Hepatocyte (in vitro differentiated cells): ENCODE data around the gene ISX. TPM values are rescaled to one million over a fixed set of nuclear protein-coding genes. Genes with fewer than 3 reads are reported as not detected.

ENCODE experiments used
- DNase-seq: peaks from one replicate; pipeline ENCODE4 v3.0.0-alpha.2; 2016; ENCODE audit warnings: low spot score
- H2AFZ ChIP-seq: fragments of 200-600 bp; sonication (generic); 2 replicates; pipeline ENCODE4 v1.6.0; 2016; ENCODE audit warnings: antibody characterized with exemption, mild to moderate bottlenecking
- H3K27ac ChIP-seq: fragments of 200-600 bp; sonication (generic); 2 replicates; pipeline ENCODE4 v1.5.1; 2016; ENCODE audit warnings: mild to moderate bottlenecking
- H3K27me3 ChIP-seq: fragments of 200-600 bp; sonication (generic); 2 replicates; pipeline ENCODE4 v1.6.1; 2016
- H3K36me3 ChIP-seq: fragments of 200-600 bp; sonication (generic); replicated peaks from 2 replicates; pipeline ENCODE4 v1.5.1; 2016; ENCODE audit warnings: low read depth; ENCODE audit not compliant: insufficient read depth
- H3K4me1 ChIP-seq: fragments of 200-600 bp; sonication (generic); 2 replicates; pipeline ENCODE4 v1.5.1; 2016; ENCODE audit warnings: mild to moderate bottlenecking, moderate library complexity; ENCODE audit not compliant: insufficient read depth
- H3K4me2 ChIP-seq: fragments of 200-600 bp; sonication (generic); 2 replicates; pipeline ENCODE4 v1.6.0; 2016
- H3K4me3 ChIP-seq: fragments of 200-600 bp; sonication (generic); 2 replicates; pipeline ENCODE4 v1.5.1; 2016; ENCODE audit warnings: mild to moderate bottlenecking
- H3K79me2 ChIP-seq: fragments of 200-600 bp; sonication (generic); 2 replicates; pipeline ENCODE4 v1.6.0; 2017; ENCODE audit warnings: mild to moderate bottlenecking
- H3K9me2 ChIP-seq: fragments of 200-600 bp; sonication (generic); replicated peaks from 2 replicates; pipeline ENCODE4 v1.6.0; 2017; ENCODE audit warnings: mild to moderate bottlenecking; ENCODE audit not compliant: insufficient read depth
- H3K9me3 ChIP-seq: fragments of 200-600 bp; sonication (generic); 2 replicates; pipeline ENCODE4 v1.5.1; 2016; ENCODE audit warnings: low read depth, mild to moderate bottlenecking
- H4K20me1 ChIP-seq: fragments of 200-600 bp; sonication (generic); 2 replicates; pipeline ENCODE4 v1.6.0; 2016; ENCODE audit warnings: mild to moderate bottlenecking; ENCODE audit not compliant: insufficient read depth, poor library complexity, severe bottlenecking
- CTCF ChIP-seq: fragments of 200-600 bp; sonication (generic); IDR thresholded peaks from 2 replicates; pipeline ENCODE4 v1.5.1; 2016; ENCODE audit warnings: antibody characterized with exemption, mild to moderate bottlenecking; ENCODE audit not compliant: poor library complexity
- EZH2 ChIP-seq: fragments of 200-600 bp; sonication (generic); IDR thresholded peaks from 2 replicates; pipeline ENCODE4 v1.6.1; 2016; ENCODE audit warnings: antibody characterized with exemption, mild to moderate bottlenecking, borderline replicate concordance
- EZH2phosphoT487 ChIP-seq: fragments of 200-600 bp; sonication (generic); IDR thresholded peaks from one replicate; pipeline ENCODE4 v1.6.1; 2018; ENCODE audit warnings: antibody characterized with exemption, mild to moderate bottlenecking, low read depth, moderate library complexity; ENCODE audit not compliant: unreplicated experiment, severe bottlenecking
- WGBS: methylation state at CpG from one replicate; pipeline ENCODE4 v1.1.6; 2016; ENCODE audit warnings: low lambda C conversion rate; ENCODE audit errors: missing lambda C conversion rate; 5-methylcytosine and 5-hydroxymethylcytosine counted together
- polyA plus RNA-seq: library from polyadenylated mRNA; unstranded; fragments of >200 nt; fragmentation: Nextera tagmentation; extraction: Ambion mirVana; gene quantifications from 2 replicates; pipeline ENCODE4 v1.2.1, GENCODE V29; 2016
- total RNA-seq: library from RNA; depleted of rRNA; stranded (reverse); fragments of >200 nt; gene quantifications from 2 replicates; pipeline ENCODE4 v1.2.3, GENCODE V29; 2014

Gene ISX
- total and polyA plus RNA-seq, 2 experiments from 2014 or later = 20.6 to 29.8 TPM

GRCh38 chr22:35043252-35043933 lies 22.6 kb upstream of the ISX start:
- DNase-seq = no peak

DNA sequence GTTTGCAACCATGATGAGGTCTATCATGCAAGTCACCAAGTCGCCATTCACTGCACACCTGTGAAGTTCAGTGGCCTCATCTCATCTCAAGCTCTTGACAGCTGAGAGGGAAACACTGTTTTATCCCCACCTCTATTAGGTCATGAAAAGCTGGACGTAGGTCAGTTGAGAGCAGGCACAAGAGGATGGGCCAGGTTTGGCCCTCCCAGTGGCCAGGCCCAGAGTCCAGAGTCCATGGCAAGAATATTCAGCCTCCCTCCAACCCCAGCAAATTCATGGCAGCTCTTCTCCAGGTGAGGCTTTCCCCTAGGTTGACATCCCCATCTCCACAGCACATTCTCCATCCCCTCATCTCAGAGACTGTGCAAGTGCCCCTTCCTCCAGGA lies 22.0 kb upstream of the ISX start:
- H3K9me3 ChIP-seq = no peaks in the 10 kb centered on the region
- 47% methylated on average over 2 of the region's 2 CpGs for WGBS
- no peak overlapping the region for H3K4me3 ChIP-seq
- H3K4me1 ChIP-seq = no peaks in the 10 kb centered on the region
- H2AFZ ChIP-seq = no peak overlapping the region
- no peak overlapping the region for H3K4me2 ChIP-seq
- H3K79me2 ChIP-seq = no peaks in the 10 kb centered on the region
- H4K20me1 ChIP-seq = no peaks in the 10 kb centered on the region
- TF ChIP-seq CTCF = no peak
- TF ChIP-seq EZH2phosphoT487 = no peak
- H3K27ac ChIP-seq = no peak overlapping the region
- H3K27me3 ChIP-seq = no peaks in the 10 kb centered on the region
- DNase-seq = no peak
- H3K36me3 ChIP-seq = no peaks in the 10 kb centered on the region
- no peaks in the 10 kb centered on the region for H3K9me2 ChIP-seq

More at GRCh38 chr22:35043252-35043933, 22.6 kb upstream of the ISX start:
- no peaks in the 10 kb centered on the region for H3K9me3 ChIP-seq
- no peak overlapping the region for H3K27ac ChIP-seq
- no peaks in the 10 kb centered on the region for H3K9me2 ChIP-seq
- H3K4me2 ChIP-seq = no peak overlapping the region
- no peaks in the 10 kb centered on the region for H3K79me2 ChIP-seq
- TF ChIP-seq EZH2phosphoT487 (no peak), CTCF (no peak), EZH2 (no peak)
- H4K20me1 ChIP-seq = no peaks in the 10 kb centered on the region
- WGBS = 75% methylated on average over 6 of the region's 6 CpGs
- H2AFZ ChIP-seq = no peak overlapping the region
- no peak overlapping the region for H3K4me3 ChIP-seq
- no peaks in the 10 kb centered on the region for H3K36me3 ChIP-seq
- H3K27me3 ChIP-seq = no peaks in the 10 kb centered on the region
- H3K4me1 ChIP-seq = no peaks in the 10 kb centered on the region

- no peak for DNase-seq
- Histone ChIP-seq H3K4me2 (no peak overlapping the region), H3K79me2 (no peaks in the 10 kb centered on the region), H3K4me3 (no peak overlapping the region), H3K27me3 (no peaks in the 10 kb centered on the region), H3K27ac (no peak overlapping the region), H3K9me3 (no peaks in the 10 kb centered on the region), H3K4me1 (no peaks in the 10 kb centered on the region), H4K20me1 (no peaks in the 10 kb centered on the region), H3K9me2 (no peaks in the 10 kb centered on the region), H2AFZ (no peak overlapping the region), H3K36me3 (no peaks in the 10 kb centered on the region)
- TF ChIP-seq EZH2phosphoT487 (no peak), EZH2 (no peak), CTCF (no peak)
- 90% methylated on average over 5 of the region's 5 CpGs for WGBS
Observed at GRCh38 chr22:35044607-35045390, 21.2 kb upstream of the ISX start.
